Suprapubic skin (tissue), 4 donors: ENCODE data around the gene CD79A.

ENCODE experiments used
- EP300 ChIP-seq: sonication (generic); formaldehyde crosslinking; IDR thresholded peaks from one replicate; pipeline ENCODE4 v1.6.1; 2017; ENCODE audit warnings: antibody characterized with exemption
- POLR2A ChIP-seq, 2 donors: fragments of 450-650 bp; IDR thresholded peaks; one replicate each; pipeline ENCODE4 v1.6.1; 2017; ENCODE audit warnings: antibody characterized with exemption in 2 of 2, mild to moderate bottlenecking in 2 of 2, moderate library complexity in 2 of 2
- POLR2AphosphoS5 ChIP-seq, 3 donors: sonication (generic); formaldehyde crosslinking; IDR thresholded peaks; one replicate each; pipeline ENCODE4 v1.6.1; 2017; ENCODE audit warnings: antibody characterized with exemption in 3 of 3
- TF ChIP-seq, protein P1 (sequence below), 2 donors: fragments of 200-600 bp in 1 of 2; fragments of 450-650 bp in 1 of 2; sonication (generic) in 1 of 2; IDR thresholded peaks; one replicate each; pipeline ENCODE4 v1.5.1; 2016 to 2019; ENCODE audit warnings: antibody characterized with exemption in 2 of 2, mild to moderate bottlenecking in 1 of 2, moderate library complexity in 1 of 2

DNA sequence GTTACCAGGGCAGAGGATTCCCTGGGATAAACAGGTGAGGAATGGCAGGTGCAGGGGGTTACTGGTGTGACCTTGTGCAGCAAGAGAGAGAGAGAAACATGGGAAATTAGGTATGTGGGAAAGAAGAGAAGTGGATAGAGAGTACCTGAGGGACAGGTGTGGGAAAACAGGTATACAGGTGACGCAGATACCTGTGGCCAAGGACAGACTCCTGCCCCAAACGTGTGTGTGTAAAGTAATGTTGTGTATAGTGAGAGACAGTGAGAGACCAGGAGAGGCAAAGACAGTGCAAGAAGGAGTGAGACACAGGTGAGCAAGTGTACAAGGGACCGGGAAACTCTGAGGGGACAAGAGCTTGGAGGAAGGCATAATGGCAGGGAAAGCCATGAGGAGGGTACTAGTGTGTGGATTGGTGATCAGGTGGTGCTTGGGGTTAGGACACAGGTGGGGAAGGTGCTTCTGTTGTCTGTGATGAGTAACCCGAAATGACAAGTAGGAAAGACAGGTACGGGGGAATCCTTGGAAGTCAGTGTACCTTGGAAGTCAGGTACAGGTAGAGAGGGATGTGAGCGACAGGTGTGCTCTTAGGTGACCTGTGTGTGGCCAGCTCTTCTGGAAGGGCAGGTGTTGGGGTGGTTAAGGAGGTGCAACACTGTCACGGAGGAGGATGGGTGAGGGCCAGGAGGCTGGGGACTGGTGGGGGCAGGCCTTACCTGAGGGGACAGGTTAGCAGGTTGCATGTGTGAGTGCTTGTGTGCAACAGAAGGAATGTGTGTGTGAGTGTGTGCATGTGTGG is 48.3 kb downstream of the CD79A start:
- TF ChIP-seq EP300 (no peak), POLR2AphosphoS5 (IDR thresholded peaks at IDR 0.05) (no peak), POLR2A (IDR thresholded peaks at IDR 0.05) (no peak)
- TF ChIP-seq, protein P1, sequence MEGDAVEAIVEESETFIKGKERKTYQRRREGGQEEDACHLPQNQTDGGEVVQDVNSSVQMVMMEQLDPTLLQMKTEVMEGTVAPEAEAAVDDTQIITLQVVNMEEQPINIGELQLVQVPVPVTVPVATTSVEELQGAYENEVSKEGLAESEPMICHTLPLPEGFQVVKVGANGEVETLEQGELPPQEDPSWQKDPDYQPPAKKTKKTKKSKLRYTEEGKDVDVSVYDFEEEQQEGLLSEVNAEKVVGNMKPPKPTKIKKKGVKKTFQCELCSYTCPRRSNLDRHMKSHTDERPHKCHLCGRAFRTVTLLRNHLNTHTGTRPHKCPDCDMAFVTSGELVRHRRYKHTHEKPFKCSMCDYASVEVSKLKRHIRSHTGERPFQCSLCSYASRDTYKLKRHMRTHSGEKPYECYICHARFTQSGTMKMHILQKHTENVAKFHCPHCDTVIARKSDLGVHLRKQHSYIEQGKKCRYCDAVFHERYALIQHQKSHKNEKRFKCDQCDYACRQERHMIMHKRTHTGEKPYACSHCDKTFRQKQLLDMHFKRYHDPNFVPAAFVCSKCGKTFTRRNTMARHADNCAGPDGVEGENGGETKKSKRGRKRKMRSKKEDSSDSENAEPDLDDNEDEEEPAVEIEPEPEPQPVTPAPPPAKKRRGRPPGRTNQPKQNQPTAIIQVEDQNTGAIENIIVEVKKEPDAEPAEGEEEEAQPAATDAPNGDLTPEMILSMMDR (IDR thresholded peaks at IDR 0.05) = no peak
